HCT116 (cell line): ENCODE data around the gene OSBPL10. TPM values are rescaled to one million over a fixed set of nuclear protein-coding genes. Genes with fewer than 3 reads are reported as not detected.

Experiments
- ATAC-seq: fragments of 200-7000 bp; cut with Tn5 transposase; 2 replicates; pipeline ENCODE4 v1.9.1; 2020; ENCODE audit warnings: mild to moderate bottlenecking, moderate library complexity
- BruUV-seq: library from RNA; stranded (reverse); fragments of 400-500 nt; replicated peaks from 2 replicates; lab custom pipeline; 2021; lab: Mats Ljungman, UMichigan
- CTCF ChIA-PET: fragments of 300-600 bp; sonication (Branson Sonifier 250); formaldehyde crosslinking; loops from one replicate; lab custom pipeline; 2021; ENCODE audit warnings: antibody characterized with exemption; lab: Charles Lee
- POLR2A ChIA-PET: fragments of 300-600, 350-600 bp; sonication (Branson Sonifier 250); formaldehyde crosslinking; loops from one replicate; lab custom pipeline; 2021; ENCODE audit warnings: antibody characterized with exemption; lab: Charles Lee
- RAD21 ChIA-PET, 2 experiments: fragments of 300-600 bp; sonication (Branson Sonifier 250); formaldehyde crosslinking; loops; one replicate each; lab custom pipeline; 2023; ENCODE audit warnings: low total read pairs in 2 of 2; ENCODE audit not compliant: uncharacterized antibody in 2 of 2, unreplicated experiment in 2 of 2, low non-redundant PET in 1 of 2; lab: Charles Lee
- DNase-seq: peaks from one replicate; pipeline ENCODE4 v3.0.0-alpha.2; 2010; ENCODE audit warnings: low read depth, low spot score
- H2AFZ ChIP-seq: fragments of 200-600 bp; shearing (Covaris generic), sonication (generic); 2 replicates; pipeline ENCODE4 v1.6.1; 2017; ENCODE audit warnings: low read depth, mixed run types, mixed read lengths, antibody characterized with exemption, low read length; ENCODE audit not compliant: poor library complexity, severe bottlenecking
- H3K27ac ChIP-seq: 2 replicates; pipeline ENCODE4 v1.5.1; 2012; ENCODE audit warnings: low read depth, low read length
- H3K27me3 ChIP-seq: fragments of 200-600 bp; sonication (generic); 2 replicates; pipeline ENCODE4 v1.6.1; 2016; ENCODE audit warnings: mixed run types, low read length, mixed read lengths; ENCODE audit not compliant: insufficient read depth
- H3K36me3 ChIP-seq, 2 experiments: fragments of 200-500 bp in 1 of 2; fragments of 200-600 bp in 1 of 2; sonication (Bioruptor generic) in 1 of 2; sonication (generic) in 1 of 2; 2 replicates each; pipeline versions ENCODE4 v1.5.1 to v1.6.1; 2014 to 2016; ENCODE audit warnings: low read length in 2 of 2, inconsistent platforms in 1 of 2, mixed read lengths in 1 of 2, mixed run types in 1 of 2; ENCODE audit not compliant: insufficient read depth in 2 of 2, control insufficient read depth in 1 of 2
- H3K4me1 ChIP-seq, 2 experiments: fragments of 200-600 bp in 1 of 2; sonication (generic) in 1 of 2; 2 replicates each; pipeline versions ENCODE4 v1.5.1 to v1.6.1; 2012 to 2017; ENCODE audit warnings: low read length in 2 of 2, inconsistent platforms in 1 of 2, mild to moderate bottlenecking in 1 of 2, mixed read lengths in 1 of 2, mixed run types in 1 of 2, moderate library complexity in 1 of 2; ENCODE audit not compliant: insufficient read depth in 2 of 2, control insufficient read depth in 1 of 2
- H3K4me2 ChIP-seq: fragments of 200-600 bp; sonication (generic); 2 replicates; pipeline ENCODE4 v1.6.1; 2017; ENCODE audit warnings: mixed run types, low read length, mixed read lengths
- H3K4me3 ChIP-seq, 2 experiments: fragments of 200-600 bp in 1 of 2; sonication (generic) in 1 of 2; replicated peaks in 1 of 2; 2 replicates each; pipeline ENCODE4 v1.5.1; 2011 to 2016; ENCODE audit warnings: low read length in 2 of 2, control low read depth in 1 of 2, low read depth in 1 of 2, mild to moderate bottlenecking in 1 of 2, mixed read lengths in 1 of 2, mixed run types in 1 of 2
- H3K79me2 ChIP-seq: fragments of 200-600 bp; sonication (generic); 2 replicates; pipeline ENCODE4 v1.6.1; 2017; ENCODE audit warnings: mild to moderate bottlenecking, mixed run types, low read length, moderate library complexity, mixed read lengths; ENCODE audit not compliant: insufficient read depth
- H3K9ac ChIP-seq: fragments of 200-600 bp; sonication (generic); 2 replicates; pipeline ENCODE4 v1.6.1; 2016; ENCODE audit warnings: low read length, mixed read lengths
- H3K9me2 ChIP-seq: fragments of 200-600 bp; sonication (generic), shearing (Covaris generic); 2 replicates; pipeline ENCODE4 v1.6.1; 2017; ENCODE audit warnings: mixed run types, mild to moderate bottlenecking, moderate library complexity; ENCODE audit not compliant: insufficient read depth
- H3K9me3 ChIP-seq, 2 experiments: fragments of 200-500 bp in 1 of 2; fragments of 200-600 bp in 1 of 2; sonication (Bioruptor generic) in 1 of 2; sonication (generic) in 1 of 2; 2 replicates each; pipeline ENCODE4 v1.6.1; 2014 to 2017; ENCODE audit warnings: low read length in 2 of 2, mixed read lengths in 2 of 2, inconsistent platforms in 1 of 2, low read depth in 1 of 2, mild to moderate bottlenecking in 1 of 2, mixed run types in 1 of 2, moderate library complexity in 1 of 2; ENCODE audit not compliant: control insufficient read depth in 1 of 2, insufficient read depth in 1 of 2
- H4K20me1 ChIP-seq: fragments of 200-600 bp; sonication (generic), shearing (Covaris generic); 2 replicates; pipeline ENCODE4 v1.6.1; 2017; ENCODE audit warnings: mixed run types, mild to moderate bottlenecking, moderate library complexity; ENCODE audit not compliant: insufficient read depth
- CEBPB ChIP-seq: IDR thresholded peaks from 2 replicates; pipeline ENCODE4 v1.6.1; 2012; ENCODE audit warnings: low read depth
- EGR1 ChIP-seq: IDR thresholded peaks from 2 replicates; pipeline ENCODE4 v1.6.1; 2012; ENCODE audit warnings: low read depth
- EZH2 ChIP-seq: fragments of 200-600 bp; sonication (generic); IDR thresholded peaks from 2 replicates; pipeline ENCODE4 v1.6.1; 2017; ENCODE audit warnings: antibody characterized with exemption, mixed run types
- EZH2phosphoT487 ChIP-seq: fragments of 200-600 bp; IDR thresholded peaks from 2 replicates; pipeline ENCODE4 v1.6.1; 2018; ENCODE audit warnings: antibody characterized with exemption, borderline replicate concordance
- FOSL1 ChIP-seq: IDR thresholded peaks from 2 replicates; pipeline ENCODE4 v1.6.1; 2012; ENCODE audit warnings: low read depth
- POLR2A ChIP-seq: IDR thresholded peaks from 2 replicates; pipeline ENCODE4 v1.7.0; 2011; ENCODE audit warnings: borderline replicate concordance; ENCODE audit not compliant: insufficient read depth, insufficient read length; ENCODE audit errors: extremely low read depth
- POLR2AphosphoS5 ChIP-seq: IDR thresholded peaks from 2 replicates; pipeline ENCODE4 v1.6.1; 2011; ENCODE audit warnings: mild to moderate bottlenecking, low read depth, low read length, moderate library complexity
- SP1 ChIP-seq: IDR thresholded peaks from 2 replicates; pipeline ENCODE4 v1.6.1; 2012; ENCODE audit warnings: low read depth
- SRF ChIP-seq: IDR thresholded peaks from 2 replicates; pipeline ENCODE4 v1.6.1; 2012; ENCODE audit warnings: low read depth
- TCF7L2 ChIP-seq: IDR thresholded peaks from 2 replicates; pipeline ENCODE4 v1.7.0; 2011; ENCODE audit warnings: borderline replicate concordance, inconsistent platforms; ENCODE audit not compliant: insufficient read depth, insufficient read length; ENCODE audit errors: extremely low read depth
- ZFX ChIP-seq: fragments of 450-650 bp; IDR thresholded peaks from 2 replicates; pipeline ENCODE4 v1.6.1; 2017
- intact Hi-C: fragments of 100-400 bp; cut with micrococcal nuclease; formaldehyde crosslinking; loops from 2 replicates; pipeline ENCODE4 v1.10.0; 2022
- total RNA-seq: library from RNA; stranded (reverse); gene quantifications from one replicate; pipeline ENCODE4 v1.2.1, GENCODE V29; 2021; ENCODE audit not compliant: unreplicated experiment
- TF ChIP-seq, protein P1 (sequence below): IDR thresholded peaks from 2 replicates; pipeline ENCODE4 v1.6.1; 2012
- TF ChIP-seq, protein P2 (sequence below): IDR thresholded peaks from 2 replicates; pipeline ENCODE4 v1.6.1; 2012; ENCODE audit warnings: low read depth

OSBPL10 gene
- total RNA-seq, 1 experiment from 2014 or later = 25.8 TPM

DNA sequence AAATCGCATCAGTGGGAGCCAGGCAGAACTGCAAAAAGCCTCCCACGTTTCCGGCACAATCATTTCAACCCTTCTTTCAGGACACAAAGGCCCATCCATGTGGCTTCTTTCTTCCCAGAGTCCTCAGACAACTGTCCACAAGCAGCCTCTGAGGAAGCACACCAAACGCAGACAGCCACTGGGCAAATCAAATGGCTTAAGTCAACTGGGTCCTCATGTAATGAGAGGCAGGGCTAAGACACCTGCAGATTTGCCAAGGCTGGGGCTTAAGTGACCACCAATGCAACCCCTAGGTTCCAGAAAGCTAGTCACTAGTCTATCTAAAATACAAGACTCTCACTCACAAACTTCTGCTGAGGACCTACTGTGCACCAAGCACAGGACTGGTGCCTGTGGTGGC lies 8.0 kb downstream of the OSBPL10 start:
- peaks cover 26 to 28% of the 10 kb centered on the region in 2 experiments for H3K4me1 ChIP-seq
- ATAC-seq = no peak
- no peaks in the 10 kb centered on the region for H3K36me3 ChIP-seq
- CTCF ChIA-PET = no interaction called here
- TF ChIP-seq TCF7L2 (no peak), EZH2phosphoT487 (no peak), ZFX (no peak), POLR2AphosphoS5 (no peak)
- TF ChIP-seq, protein P1, sequence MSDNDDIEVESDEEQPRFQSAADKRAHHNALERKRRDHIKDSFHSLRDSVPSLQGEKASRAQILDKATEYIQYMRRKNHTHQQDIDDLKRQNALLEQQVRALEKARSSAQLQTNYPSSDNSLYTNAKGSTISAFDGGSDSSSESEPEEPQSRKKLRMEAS = no peak
- H3K9me3 ChIP-seq = no peaks in the 10 kb centered on the region
- no peak overlapping the region for H2AFZ ChIP-seq
- no peak for DNase-seq
- H3K4me2 ChIP-seq = no peak overlapping the region
- intact Hi-C loops = no loop called here
- POLR2A ChIA-PET = no interaction called here
- RAD21 ChIA-PET = no interaction called here
- H3K4me3 ChIP-seq = no peak overlapping the region
- no TSS peak for BruUV-seq
- H3K79me2 ChIP-seq = peaks cover 49% of the 10 kb centered on the region
- no peak overlapping the region for H3K27ac ChIP-seq
- H3K9me2 ChIP-seq = no peaks in the 10 kb centered on the region
- H3K9ac ChIP-seq = no peak overlapping the region
- no peaks in the 10 kb centered on the region for H4K20me1 ChIP-seq
- no peaks in the 10 kb centered on the region for H3K27me3 ChIP-seq

DNA sequence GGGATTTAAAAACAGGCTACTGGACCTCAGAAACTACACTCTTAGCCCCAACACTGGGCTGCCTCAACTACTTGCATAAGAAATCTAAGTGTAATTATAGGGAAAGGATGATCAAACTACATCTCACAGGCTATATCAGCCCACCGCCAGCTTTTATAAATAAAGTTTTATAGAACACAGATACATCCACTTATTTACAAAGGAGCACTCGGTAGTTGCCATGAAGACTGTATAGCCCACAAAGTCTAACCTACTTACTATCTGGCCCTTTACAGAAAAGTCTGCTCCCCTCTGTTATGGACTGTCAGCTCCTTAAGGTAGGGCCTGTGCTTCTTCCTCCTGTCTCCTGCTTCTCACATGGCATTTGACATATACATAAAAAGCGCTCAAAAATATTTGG lies 9.5 kb downstream of the OSBPL10 start:
- intact Hi-C loops = no loop called here
- Histone ChIP-seq H3K4me3 (no peak overlapping the region), H3K9me3 (no peaks in the 10 kb centered on the region), H4K20me1 (no peaks in the 10 kb centered on the region), H3K9me2 (no peaks in the 10 kb centered on the region), H3K9ac (no peak overlapping the region), H3K27ac (no peak overlapping the region), H2AFZ (no peak overlapping the region), H3K4me2 (no peak overlapping the region), H3K79me2 (peaks cover 53% of the 10 kb centered on the region; the same call in 1 of the 2 replicates), H3K36me3 (no peaks in the 10 kb centered on the region), H3K27me3 (no peaks in the 10 kb centered on the region), H3K4me1 (peaks cover 36 to 41% of the 10 kb centered on the region in 2 experiments)
- RAD21 ChIA-PET = no interaction called here
- TF ChIP-seq EZH2 (no peak), SP1 (no peak), FOSL1 (no peak), POLR2A (no peak), SRF (no peak), CEBPB (no peak), ZFX (no peak), EGR1 (no peak), POLR2AphosphoS5 (no peak)
- TF ChIP-seq, protein P2, sequence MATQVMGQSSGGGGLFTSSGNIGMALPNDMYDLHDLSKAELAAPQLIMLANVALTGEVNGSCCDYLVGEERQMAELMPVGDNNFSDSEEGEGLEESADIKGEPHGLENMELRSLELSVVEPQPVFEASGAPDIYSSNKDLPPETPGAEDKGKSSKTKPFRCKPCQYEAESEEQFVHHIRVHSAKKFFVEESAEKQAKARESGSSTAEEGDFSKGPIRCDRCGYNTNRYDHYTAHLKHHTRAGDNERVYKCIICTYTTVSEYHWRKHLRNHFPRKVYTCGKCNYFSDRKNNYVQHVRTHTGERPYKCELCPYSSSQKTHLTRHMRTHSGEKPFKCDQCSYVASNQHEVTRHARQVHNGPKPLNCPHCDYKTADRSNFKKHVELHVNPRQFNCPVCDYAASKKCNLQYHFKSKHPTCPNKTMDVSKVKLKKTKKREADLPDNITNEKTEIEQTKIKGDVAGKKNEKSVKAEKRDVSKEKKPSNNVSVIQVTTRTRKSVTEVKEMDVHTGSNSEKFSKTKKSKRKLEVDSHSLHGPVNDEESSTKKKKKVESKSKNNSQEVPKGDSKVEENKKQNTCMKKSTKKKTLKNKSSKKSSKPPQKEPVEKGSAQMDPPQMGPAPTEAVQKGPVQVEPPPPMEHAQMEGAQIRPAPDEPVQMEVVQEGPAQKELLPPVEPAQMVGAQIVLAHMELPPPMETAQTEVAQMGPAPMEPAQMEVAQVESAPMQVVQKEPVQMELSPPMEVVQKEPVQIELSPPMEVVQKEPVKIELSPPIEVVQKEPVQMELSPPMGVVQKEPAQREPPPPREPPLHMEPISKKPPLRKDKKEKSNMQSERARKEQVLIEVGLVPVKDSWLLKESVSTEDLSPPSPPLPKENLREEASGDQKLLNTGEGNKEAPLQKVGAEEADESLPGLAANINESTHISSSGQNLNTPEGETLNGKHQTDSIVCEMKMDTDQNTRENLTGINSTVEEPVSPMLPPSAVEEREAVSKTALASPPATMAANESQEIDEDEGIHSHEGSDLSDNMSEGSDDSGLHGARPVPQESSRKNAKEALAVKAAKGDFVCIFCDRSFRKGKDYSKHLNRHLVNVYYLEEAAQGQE = no peak
- TF ChIP-seq, protein P1 = no peak
- BruUV-seq = no TSS peak
- DNase-seq (no peak), ATAC-seq (no peak)
- POLR2A ChIA-PET = no interaction called here
- CTCF ChIA-PET = no interaction called here
